HepG2 (cell line): ENCODE results near the gene FGFR3. TPM values are rescaled to one million over a fixed set of nuclear protein-coding genes. Genes with fewer than 3 reads are reported as not detected.

Experiments
- ARID2 ChIP-seq: sonication (generic); formaldehyde crosslinking; IDR thresholded peaks from 2 replicates; pipeline ENCODE4 v1.8.1; 2022; ENCODE audit warnings: mild to moderate bottlenecking, missing genetic modification reagents, borderline replicate concordance
- CBX1 ChIP-seq: IDR thresholded peaks from one replicate; pipeline ENCODE4 v1.6.1; 2016; ENCODE audit warnings: antibody characterized with exemption, low read depth
- FOXK1 ChIP-seq: sonication (generic); formaldehyde crosslinking; IDR thresholded peaks from 2 replicates; pipeline ENCODE4 v1.4.0; 2020; ENCODE audit warnings: low read depth, missing genetic modification reagents, borderline replicate concordance
- GTF3A ChIP-seq: sonication (generic); formaldehyde crosslinking; conservative IDR thresholded peaks from 2 replicates; pipeline ENCODE4 v1.4.0; 2020; ENCODE audit warnings: mild to moderate bottlenecking, missing genetic modification reagents
- KDM3A ChIP-seq: IDR thresholded peaks from 2 replicates; pipeline ENCODE4 v1.6.1; 2018; ENCODE audit warnings: low read depth, missing compliant biosample characterization
- NONO ChIP-seq, 2 experiments: fragments of 450-650 bp in 1 of 2; sonication (generic) in 1 of 2; formaldehyde crosslinking in 1 of 2; IDR thresholded peaks in 1 of 2; conservative IDR thresholded peaks in 1 of 2; 2 replicates each; pipeline versions ENCODE4 v1.6.1 to v1.8.0; 2017 to 2022; ENCODE audit warnings: mild to moderate bottlenecking in 1 of 2, missing genetic modification reagents in 1 of 2, moderate library complexity in 1 of 2
- PRMT3 ChIP-seq: sonication (generic); formaldehyde crosslinking; IDR thresholded peaks from 2 replicates; pipeline ENCODE4 v1.8.1; 2022; ENCODE audit warnings: low read depth, mild to moderate bottlenecking, moderate library complexity, missing genetic modification reagents, borderline replicate concordance
- SAP130 ChIP-seq: IDR thresholded peaks from 2 replicates; pipeline ENCODE4 v1.6.1; 2016; ENCODE audit warnings: low read depth
- STAT5B ChIP-seq: sonication (generic); formaldehyde crosslinking; IDR thresholded peaks from 2 replicates; pipeline ENCODE4 v1.4.0; 2020; ENCODE audit warnings: missing genetic modification reagents
- TBP ChIP-seq: sonication (generic); formaldehyde crosslinking; IDR thresholded peaks from 2 replicates; pipeline ENCODE4 v1.5.0; 2020; ENCODE audit warnings: missing genetic modification reagents
- TMF1 ChIP-seq: sonication (generic); formaldehyde crosslinking; IDR thresholded peaks from 2 replicates; pipeline ENCODE4 v1.8.1; 2022; ENCODE audit warnings: low read depth, missing genetic modification reagents
- TSC22D2 ChIP-seq: sonication (generic); formaldehyde crosslinking; IDR thresholded peaks from 2 replicates; pipeline ENCODE4 v1.5.1; 2020; ENCODE audit warnings: missing genetic modification reagents, mild to moderate bottlenecking, borderline replicate concordance
- ZNF530 ChIP-seq: sonication (generic); formaldehyde crosslinking; IDR thresholded peaks from 2 replicates; pipeline ENCODE4 v1.5.0; 2020; ENCODE audit warnings: low read depth, mild to moderate bottlenecking, missing genetic modification reagents
- ZNF883 ChIP-seq: sonication (generic); formaldehyde crosslinking; IDR thresholded peaks from 2 replicates; pipeline ENCODE4 v1.5.1; 2020; ENCODE audit warnings: mild to moderate bottlenecking, missing genetic modification reagents; ENCODE audit errors: not compliant biosample characterization
- ZSCAN12 ChIP-seq: sonication (generic); formaldehyde crosslinking; IDR thresholded peaks from 2 replicates; pipeline ENCODE4 v1.9.0; 2021; ENCODE audit warnings: mild to moderate bottlenecking, missing genetic modification reagents
- ZSCAN21 ChIP-seq: sonication (generic); formaldehyde crosslinking; IDR thresholded peaks from 2 replicates; pipeline ENCODE4 v1.8.0; 2022; ENCODE audit warnings: mild to moderate bottlenecking, missing genetic modification reagents, moderate library complexity, borderline replicate concordance
- ZSCAN31 ChIP-seq: sonication (generic); formaldehyde crosslinking; IDR thresholded peaks from 2 replicates; pipeline ENCODE4 v1.5.0; 2020; ENCODE audit warnings: low read depth, mild to moderate bottlenecking, missing genetic modification reagents
- polyA plus RNA-seq, 8 experiments: library from polyadenylated mRNA; depleted of rRNA in 3 of 8; stranded (reverse) in 7 of 8; unstranded in 1 of 8; fragments of >200 nt; fragmentation: Illumina TruSeq in 4 of 8; extraction: Trizol in 4 of 8; gene quantifications; 2 replicates each; pipeline versions ENCODE4 v1.2.1 to v1.2.3, GENCODE V29; 2011 to 2016; ENCODE audit warnings: low read depth in 4 of 8, missing spikeins in 1 of 8, mixed read lengths in 1 of 8; ENCODE audit not compliant: insufficient read depth in 1 of 8
- total RNA-seq, 5 experiments: library from RNA; depleted of rRNA; stranded (reverse); fragments of >200 nt; fragmentation: Illumina TruSeq; extraction: Trizol; gene quantifications; 2 replicates each; pipeline ENCODE4 v1.2.3, GENCODE V29; 2016; ENCODE audit warnings: low read depth in 1 of 5
- TF ChIP-seq, protein P1 (sequence below): fragments of 450-650 bp; IDR thresholded peaks from 2 replicates; pipeline ENCODE4 v1.6.1; 2016
- TF ChIP-seq, protein P2 (sequence below): IDR thresholded peaks from 2 replicates; pipeline ENCODE4 v1.6.1; 2016
- TF ChIP-seq, protein P3 (sequence below): sonication (generic); formaldehyde crosslinking; IDR thresholded peaks from 2 replicates; pipeline ENCODE4 v1.8.1; 2023; ENCODE audit warnings: mild to moderate bottlenecking, missing genetic modification reagents
- TF ChIP-seq, protein P4 (sequence below): sonication (generic); formaldehyde crosslinking; IDR thresholded peaks from 2 replicates; pipeline ENCODE4 v1.4.0; 2020; ENCODE audit warnings: missing genetic modification reagents

The FGFR3 gene
- total and polyA plus RNA-seq, 2 of the 13 experiments (the other 11 are each of a cell fraction or from before 2014, with no cell fraction given): 103 to 109 TPM

DNA sequence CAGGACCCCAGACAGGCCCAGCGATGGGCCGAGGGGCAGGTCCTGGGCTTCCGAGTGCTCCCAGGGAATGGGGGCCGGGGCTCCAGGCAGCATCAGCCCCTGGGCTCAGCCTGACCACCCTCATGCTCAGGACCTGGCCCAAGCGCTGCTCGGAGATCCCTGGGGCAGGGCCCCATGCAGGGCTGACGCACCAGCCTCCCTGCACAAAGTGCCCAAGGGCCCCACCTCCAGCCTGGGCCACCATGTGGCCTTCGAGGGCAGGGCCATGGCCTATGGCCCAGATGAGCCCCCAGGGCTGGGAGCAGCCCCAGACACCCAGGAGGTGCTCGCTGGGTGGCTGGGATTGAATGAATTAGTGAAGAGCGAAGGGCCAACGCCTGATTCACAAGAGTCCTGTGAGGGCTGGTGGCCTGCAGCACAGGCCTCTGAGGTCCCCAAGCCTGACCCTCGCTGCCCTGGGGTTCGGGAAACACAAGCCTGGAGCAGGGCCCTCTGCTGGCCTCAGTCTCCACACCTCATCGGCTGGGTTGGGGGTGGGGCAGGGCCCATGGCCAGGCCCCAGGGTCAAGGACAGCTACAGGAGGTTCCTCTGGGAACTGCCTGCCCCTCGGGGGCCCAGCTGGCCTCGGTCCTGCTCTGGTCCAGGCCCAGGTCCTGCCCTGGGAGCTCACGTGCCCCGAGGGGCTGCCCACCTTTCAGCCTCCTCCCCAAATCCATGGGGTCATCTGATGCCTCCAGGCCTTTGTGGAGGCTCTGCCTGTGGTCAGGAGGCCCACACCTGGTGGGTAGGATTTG lies 13.3 kb upstream of the FGFR3 start (continued):
- TF ChIP-seq, protein P1, sequence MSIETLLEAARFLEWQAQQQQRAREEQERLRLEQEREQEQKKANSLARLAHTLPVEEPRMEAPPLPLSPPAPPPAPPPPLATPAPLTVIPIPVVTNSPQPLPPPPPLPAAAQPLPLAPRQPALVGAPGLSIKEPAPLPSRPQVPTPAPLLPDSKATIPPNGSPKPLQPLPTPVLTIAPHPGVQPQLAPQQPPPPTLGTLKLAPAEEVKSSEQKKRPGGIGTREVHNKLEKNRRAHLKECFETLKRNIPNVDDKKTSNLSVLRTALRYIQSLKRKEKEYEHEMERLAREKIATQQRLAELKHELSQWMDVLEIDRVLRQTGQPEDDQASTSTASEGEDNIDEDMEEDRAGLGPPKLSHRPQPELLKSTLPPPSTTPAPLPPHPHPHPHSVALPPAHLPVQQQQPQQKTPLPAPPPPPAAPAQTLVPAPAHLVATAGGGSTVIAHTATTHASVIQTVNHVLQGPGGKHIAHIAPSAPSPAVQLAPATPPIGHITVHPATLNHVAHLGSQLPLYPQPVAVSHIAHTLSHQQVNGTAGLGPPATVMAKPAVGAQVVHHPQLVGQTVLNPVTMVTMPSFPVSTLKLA: no peak
- TF ChIP-seq PRMT3 (no peak), ZNF530 (no peak), FOXK1 (CRISPR knock-in tag) (peak; percentile 50; the same call in 1 of the 2 replicates), TSC22D2 (peak; percentile 60; the same call in 1 of the 2 replicates), TMF1 (CRISPR knock-in tag) (0 out of 2 replicates have a peak, but pooled peaks have one; percentile 56), ZSCAN21 (CRISPR knock-in tag) (peak; percentile 90), ZNF883 (peak; percentile 55), ARID2 (CRISPR knock-in tag) (peak; percentile 89), CBX1 (no peak), KDM3A (peak; percentile 84; the same call in 1 of the 2 replicates), TBP (CRISPR knock-in tag) (0 out of 2 replicates have a peak, but pooled peaks have one; percentile 10), SAP130 (CRISPR knock-in tag) (peak; percentile 86), STAT5B (CRISPR knock-in tag) (0 out of 2 replicates have a peak, but pooled peaks have one; percentile 42), NONO (IDR thresholded peaks at IDR 0.05) (no peak), NONO (CRISPR knock-in tag; conservative IDR thresholded peaks at IDR 0.05) (no peak), GTF3A (CRISPR knock-in tag) (peak; percentile 92; the same call in 1 of the 2 replicates), ZSCAN12 (CRISPR knock-in tag) (0 out of 2 replicates have a peak, but pooled peaks have one; percentile 53), ZSCAN31 (CRISPR knock-in tag) (peak; percentile 85; the same call in 1 of the 2 replicates)
- TF ChIP-seq, protein P2, sequence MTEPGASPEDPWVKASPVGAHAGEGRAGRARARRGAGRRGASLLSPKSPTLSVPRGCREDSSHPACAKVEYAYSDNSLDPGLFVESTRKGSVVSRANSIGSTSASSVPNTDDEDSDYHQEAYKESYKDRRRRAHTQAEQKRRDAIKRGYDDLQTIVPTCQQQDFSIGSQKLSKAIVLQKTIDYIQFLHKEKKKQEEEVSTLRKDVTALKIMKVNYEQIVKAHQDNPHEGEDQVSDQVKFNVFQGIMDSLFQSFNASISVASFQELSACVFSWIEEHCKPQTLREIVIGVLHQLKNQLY (CRISPR knock-in tag): 0 out of 2 replicates have a peak, but pooled peaks have one; percentile 49
- TF ChIP-seq, protein P3, sequence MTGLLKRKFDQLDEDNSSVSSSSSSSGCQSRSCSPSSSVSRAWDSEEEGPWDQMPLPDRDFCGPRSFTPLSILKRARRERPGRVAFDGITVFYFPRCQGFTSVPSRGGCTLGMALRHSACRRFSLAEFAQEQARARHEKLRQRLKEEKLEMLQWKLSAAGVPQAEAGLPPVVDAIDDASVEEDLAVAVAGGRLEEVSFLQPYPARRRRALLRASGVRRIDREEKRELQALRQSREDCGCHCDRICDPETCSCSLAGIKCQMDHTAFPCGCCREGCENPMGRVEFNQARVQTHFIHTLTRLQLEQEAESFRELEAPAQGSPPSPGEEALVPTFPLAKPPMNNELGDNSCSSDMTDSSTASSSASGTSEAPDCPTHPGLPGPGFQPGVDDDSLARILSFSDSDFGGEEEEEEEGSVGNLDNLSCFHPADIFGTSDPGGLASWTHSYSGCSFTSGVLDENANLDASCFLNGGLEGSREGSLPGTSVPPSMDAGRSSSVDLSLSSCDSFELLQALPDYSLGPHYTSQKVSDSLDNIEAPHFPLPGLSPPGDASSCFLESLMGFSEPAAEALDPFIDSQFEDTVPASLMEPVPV: peak; percentile 89
- TF ChIP-seq, protein P4, sequence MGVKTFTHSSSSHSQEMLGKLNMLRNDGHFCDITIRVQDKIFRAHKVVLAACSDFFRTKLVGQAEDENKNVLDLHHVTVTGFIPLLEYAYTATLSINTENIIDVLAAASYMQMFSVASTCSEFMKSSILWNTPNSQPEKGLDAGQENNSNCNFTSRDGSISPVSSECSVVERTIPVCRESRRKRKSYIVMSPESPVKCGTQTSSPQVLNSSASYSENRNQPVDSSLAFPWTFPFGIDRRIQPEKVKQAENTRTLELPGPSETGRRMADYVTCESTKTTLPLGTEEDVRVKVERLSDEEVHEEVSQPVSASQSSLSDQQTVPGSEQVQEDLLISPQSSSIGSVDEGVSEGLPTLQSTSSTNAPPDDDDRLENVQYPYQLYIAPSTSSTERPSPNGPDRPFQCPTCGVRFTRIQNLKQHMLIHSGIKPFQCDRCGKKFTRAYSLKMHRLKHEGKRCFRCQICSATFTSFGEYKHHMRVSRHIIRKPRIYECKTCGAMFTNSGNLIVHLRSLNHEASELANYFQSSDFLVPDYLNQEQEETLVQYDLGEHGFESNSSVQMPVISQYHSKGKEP (CRISPR knock-in tag): no peak; the same call in 1 of the 2 replicates
